HG02763 (cell line): ENCODE measurements around the gene DIP2C.
"Not testable (repeated sequence)": the region's sequence is repeated elsewhere in the genome, so short reads cannot be mapped to it uniquely, and the experiment has no call there.

Source experiments
- ATAC-seq: cut with Tn5 transposase; IDR thresholded peaks from one replicate; pipeline ENCODE4 v1.9.1; 2021; ENCODE audit warnings: mild to moderate bottlenecking, moderate library complexity; ENCODE audit not compliant: unreplicated experiment

The DIP2C gene

DNA sequence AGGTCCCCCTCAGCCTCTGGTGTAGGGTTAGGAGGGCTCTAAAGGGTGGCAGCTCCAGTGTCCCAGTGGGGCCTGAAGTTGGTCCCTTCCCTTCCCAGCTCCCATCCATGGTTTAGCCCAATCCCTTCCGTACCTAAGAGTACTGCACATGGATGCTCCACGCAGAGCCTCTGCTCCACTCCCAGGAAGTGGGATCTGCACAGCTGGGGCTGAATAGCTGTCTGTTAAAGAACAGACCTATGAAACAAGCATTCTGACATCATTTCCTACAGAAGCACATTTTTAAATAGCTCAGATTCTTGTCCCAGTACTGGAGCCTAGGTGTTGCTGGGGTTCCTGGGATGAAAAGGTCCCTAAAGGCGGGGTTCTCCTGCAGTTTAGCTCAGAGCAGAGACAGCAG is 418.3 kb downstream of the DIP2C start:
- no peak for ATAC-seq

DNA sequence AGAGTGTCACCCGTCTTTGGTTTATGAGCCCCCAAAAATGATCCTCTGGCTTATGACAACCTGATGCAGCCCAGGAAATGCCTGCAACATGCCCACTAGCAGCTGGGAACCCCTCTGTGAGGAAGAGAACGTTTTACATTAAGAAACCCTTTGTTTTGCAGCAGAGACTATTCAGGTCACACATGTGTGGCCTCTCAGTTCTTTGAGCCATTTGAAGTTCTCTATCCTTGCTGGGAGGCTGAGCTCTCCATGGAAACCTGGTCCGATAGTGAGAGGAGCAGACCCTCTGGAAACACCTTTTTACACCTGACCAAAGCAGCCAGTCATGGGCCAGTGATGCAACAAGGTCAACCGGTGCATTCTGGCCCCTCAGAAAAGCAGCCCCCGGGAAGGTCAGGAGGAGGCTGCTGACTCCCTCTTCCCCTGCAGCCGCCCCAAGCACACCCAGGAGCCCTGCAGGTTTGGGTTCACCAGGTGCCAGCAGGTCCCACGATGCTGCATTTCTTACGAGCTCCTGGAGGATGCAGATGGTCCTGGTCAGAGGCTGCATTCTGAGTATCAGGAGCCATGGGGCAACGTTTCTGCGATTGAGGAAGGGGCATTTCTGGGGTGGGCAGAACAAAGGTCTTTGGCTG is 419.9 kb downstream of the DIP2C start:
- no peak for ATAC-seq

DNA sequence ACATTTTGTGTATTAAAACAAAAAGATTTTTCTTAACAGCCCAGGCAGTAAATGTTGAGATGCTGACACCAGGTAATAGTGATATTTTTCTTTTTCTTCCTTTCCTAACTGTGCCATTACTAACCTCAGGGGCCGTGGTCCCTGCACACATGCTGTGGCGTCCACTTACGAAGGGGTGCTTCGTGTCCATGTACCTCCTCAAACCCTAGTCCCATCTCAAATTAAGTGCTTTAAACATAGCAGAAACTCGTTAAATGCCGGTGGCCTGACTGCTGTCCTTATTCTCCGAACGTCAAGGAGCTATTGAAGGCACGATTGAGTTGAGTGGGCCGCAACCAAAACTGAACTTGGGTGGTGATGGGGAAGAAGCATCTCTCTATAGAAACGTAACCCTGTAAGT is 421.8 kb downstream of the DIP2C start:
- no peak for ATAC-seq

DNA sequence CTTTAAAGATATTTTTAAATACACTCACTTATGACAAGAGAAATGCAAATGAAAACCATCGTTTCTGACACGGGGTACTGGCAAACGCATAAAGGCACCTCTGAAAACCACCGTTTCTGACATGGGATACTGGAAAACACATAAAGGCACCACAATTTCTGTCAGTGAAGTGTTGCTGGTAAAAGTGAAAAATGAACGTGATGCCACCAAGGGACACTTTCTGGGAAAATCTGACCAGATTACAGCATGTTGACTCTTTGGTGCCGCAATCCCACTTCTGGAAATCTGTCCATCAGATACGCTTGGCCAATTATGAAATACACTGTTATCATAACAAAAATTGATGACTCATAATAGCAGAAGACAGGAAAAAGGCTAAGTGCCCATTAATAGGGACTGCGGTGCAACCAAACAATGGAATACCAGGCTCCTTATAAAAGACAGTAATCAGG is 422.5 kb downstream of the DIP2C start:
- ATAC-seq, result no peak

DNA sequence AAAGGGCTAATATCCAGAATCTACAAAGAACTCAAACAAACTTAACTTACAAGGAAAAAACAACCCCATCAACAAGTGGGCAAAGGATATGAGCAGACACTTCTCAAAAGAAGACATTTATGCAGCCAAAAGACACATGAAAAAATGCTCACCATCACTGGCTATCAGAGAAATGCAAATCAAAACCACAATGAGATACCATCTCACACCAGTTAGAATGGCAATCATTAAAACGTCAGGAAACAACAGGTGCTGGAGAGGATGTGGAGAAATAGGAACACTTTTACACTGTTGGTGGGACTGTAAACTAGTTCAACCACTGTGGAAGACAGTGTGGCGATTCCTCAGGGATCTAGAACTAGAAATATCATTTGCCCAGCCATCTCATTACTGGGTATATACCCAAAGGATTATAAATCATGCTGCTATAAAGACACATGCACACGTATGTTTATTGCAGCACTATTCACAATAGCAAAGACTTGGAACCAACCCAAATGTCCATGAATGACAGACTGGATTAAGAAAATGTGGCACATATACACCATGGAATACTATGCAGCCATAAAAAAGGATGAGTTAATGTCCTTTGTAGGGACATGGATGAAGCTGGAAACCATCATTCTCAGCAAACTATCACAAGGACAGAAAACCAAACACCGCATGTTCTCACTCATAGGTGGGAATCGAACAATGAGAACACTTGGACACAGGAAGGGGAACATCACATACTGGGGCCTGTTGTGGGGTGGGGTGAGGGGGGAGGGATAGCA is 423.5 kb downstream of the DIP2C start:
- not testable (repeated sequence) for ATAC-seq

DNA sequence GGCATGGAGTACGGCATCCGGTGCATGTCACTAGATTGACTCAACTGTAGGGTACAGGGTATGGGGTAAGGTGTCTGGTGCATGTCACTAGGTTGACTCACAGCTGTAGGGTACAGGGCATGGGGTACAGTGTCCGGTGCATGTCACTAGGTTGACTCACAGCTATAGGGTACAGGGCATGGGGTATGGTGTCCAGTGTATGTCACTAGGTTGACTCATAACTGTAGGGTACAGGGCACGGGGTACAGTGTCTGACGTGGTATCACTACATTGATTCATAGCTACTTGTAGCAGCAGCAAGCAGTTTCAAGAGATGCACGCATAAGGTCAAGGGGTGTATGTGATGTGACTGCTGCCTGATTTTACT is 424.4 kb downstream of the DIP2C start:
- not testable (repeated sequence) for ATAC-seq

DNA sequence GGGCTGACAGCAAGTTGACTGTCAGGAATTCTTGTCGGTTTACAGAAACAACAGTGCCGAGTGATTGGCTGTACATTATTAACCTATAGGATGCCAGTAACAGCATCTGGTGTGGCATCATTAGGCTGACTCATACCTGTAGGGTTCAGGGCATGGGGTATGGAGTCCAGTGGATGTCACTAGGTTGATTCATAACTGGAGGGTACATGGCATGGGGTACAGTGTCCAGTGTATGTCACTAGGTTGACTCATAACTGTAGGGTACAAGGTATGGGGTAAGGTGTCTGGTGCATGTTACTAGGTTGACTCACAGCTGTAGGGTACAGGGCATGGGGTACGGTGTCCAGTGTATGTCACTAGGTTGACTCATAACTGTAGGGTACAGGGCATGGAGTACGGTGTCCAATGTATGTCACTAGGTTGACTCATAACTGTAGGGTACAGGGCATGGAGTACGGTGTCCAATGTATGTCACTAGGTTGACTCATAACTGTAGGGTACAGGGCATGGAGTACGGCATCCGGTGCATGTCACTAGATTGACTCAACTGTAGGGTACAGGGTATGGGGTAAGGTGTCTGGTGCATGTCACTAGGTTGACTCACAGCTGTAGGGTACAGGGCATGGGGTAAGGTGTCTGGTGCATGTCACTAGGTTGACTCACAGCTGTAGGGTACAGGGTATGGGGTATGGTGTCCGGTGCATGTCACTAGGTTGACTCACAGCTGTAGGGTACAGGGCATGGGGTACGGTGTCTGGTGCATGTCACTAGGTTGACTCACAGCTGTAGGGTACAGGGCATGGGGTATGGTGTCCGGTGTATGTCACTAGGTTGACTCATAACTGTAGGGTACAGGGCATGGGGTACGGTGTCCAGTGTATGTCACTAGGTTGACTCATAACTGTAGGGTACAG is 425.1 kb downstream of the DIP2C start:
- ATAC-seq, result not testable (repeated sequence)

DNA sequence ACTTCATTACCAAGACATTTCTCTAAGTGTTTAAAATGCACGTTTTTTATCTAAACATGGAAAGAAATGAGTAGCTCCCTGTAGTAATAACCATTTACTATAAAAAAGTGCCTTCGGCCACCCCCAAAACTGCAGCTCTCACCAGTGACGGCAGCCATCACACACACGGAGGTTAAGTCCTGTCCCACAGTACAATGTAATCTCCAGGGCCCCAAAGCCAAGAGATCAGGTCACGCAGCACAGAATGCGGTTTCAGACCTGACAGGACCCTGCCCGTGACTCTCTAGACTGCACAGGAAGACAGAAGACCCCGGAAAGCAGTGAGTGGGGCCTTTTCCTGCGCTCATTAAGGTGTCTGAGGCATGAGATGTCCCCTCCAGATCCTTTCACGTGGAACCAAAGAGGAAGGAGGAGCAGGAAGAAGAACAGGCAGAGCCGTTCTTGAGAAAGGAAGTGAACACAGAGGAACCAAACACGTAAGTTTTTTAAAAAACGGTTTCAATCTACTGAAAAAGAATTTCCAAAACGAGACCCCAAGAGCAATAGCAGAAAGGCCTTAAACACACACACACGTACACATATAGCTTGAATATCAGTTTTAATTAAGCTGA is 428.5 kb downstream of the DIP2C start:
- ATAC-seq, result no peak

DNA sequence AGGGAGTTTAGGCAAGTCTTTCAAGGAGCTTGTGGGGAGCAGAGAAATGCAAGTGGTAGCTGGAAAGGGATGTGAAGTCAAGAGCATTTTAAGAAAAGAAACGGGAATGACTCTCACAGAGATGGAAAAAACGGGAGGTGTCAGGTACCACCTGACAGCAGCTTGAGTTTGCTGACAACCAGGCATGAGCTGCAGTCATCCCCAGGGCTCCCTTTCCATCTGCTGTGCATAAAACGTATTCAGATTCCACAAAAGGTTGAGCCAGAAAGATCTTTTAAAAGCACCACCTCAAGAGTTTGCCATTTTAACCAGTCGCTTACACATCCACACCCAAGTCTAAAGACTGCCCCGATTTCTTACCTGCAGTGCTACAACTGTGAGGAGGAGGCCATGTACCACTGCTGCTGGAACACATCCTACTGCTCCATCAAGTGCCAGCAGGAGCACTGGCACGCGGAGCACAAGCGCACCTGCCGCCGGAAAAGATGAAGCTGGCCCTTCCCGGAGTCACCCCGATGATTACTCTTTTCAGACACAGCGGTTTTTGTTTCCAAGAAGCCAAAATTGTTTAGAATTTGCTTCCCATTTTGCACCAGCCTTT is 437.4 kb downstream of the DIP2C start:
- no peak for ATAC-seq

DNA sequence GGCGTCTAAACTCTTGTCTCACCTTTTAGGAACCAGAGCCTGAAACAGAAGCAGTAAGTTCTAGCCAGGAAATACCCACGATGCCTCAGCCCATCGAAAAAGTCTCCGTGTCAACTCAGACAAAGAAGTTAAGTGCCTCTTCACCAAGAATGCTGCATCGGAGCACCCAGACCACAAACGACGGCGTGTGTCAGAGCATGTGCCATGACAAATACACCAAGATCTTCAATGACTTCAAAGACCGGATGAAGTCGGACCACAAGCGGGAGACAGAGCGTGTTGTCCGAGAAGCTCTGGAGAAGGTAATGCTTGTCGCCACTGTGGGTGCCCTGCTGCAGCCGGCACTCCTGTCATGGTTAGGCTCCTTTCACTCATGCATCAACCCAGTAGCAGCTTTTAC is 441.2 kb downstream of the DIP2C start:
- ATAC-seq, result no peak

DNA sequence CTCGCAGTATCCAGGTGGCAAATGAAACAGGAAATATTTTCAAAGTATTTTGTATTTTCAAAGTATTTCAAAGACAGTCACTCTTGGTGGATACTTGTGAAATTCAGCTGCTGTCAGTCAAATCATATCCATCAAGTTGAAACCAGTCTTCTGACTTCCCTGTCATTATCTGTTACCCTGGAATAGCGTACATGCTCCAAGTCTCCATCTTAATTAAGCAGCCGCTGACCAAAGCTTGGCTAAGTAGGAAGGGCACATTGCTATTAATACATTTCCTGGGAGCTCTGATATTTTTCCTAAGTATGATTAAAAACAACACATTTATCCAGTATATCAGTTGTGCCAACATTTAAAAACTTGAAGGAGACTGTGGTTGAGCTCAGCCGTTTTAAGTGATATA is 442.0 kb downstream of the DIP2C start:
- no peak for ATAC-seq

DNA sequence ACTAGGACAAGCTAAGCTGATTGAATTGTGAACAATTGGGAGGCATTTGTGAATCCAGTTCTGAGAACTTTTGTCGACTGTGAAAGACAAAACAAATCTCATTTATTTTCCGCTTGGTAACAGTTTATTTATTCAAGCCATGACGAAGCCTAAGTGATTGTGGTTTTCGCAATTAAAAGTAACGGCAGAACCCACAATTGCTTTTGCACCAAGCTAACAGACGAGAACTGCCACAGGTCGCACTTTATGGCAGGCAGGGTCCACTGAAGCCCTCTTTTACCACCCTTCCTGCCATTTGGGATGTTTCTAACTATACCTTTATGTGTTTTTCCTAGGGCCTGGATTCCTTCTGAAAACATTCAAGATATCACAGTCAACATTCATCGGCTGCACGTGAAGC is 443.0 kb downstream of the DIP2C start:
- ATAC-seq, result no peak

DNA sequence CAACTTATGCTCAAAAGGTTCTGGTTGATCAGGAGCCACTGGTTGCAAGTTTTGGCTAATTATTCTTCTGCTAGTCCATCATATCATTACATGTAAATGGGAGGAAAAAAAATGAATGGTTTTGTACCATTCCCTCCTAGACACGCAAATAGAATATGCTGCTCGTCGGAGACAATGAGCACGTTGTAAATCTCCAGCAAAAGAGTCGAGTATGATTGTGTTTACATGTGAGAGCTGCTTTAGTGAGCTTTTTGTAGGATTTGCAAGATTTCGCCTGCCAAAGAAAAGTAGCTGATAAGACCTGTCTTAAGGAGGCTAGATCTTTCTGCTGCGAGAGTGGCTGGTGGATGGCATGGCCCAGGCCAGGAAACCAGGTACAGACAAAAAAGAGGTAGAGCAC is 445.2 kb downstream of the DIP2C start:
- ATAC-seq, result no peak

DNA sequence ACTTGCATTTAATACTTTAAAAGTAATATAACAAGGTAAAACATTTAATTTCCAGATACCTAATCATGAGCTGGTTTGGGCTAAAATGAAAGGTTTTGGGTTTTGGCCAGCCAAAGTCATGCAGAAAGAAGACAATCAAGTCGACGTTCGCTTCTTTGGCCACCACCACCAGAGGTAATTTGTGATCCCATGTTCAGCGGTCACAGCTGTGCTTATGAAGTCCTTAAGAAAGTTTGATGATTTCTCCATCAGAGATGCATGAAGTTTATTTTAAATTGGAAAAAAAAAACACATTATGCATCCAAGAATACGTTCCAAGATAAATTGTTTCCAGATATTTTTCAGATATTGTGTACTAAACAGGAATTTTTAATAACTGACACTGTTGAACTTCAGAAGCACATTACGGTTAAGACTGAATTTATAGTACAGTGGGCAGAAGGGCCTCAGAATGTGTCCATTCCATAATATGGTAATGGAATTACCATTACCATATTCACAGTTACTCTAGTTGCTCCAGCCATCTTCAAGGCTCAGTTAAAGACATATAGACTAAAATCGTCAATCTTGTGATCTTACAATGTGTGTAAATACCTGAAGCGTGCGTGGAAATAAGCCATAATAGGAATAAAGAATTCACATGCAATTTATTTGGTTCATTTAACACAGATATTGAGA is 447.4 kb downstream of the DIP2C start:
- ATAC-seq, result no peak

DNA sequence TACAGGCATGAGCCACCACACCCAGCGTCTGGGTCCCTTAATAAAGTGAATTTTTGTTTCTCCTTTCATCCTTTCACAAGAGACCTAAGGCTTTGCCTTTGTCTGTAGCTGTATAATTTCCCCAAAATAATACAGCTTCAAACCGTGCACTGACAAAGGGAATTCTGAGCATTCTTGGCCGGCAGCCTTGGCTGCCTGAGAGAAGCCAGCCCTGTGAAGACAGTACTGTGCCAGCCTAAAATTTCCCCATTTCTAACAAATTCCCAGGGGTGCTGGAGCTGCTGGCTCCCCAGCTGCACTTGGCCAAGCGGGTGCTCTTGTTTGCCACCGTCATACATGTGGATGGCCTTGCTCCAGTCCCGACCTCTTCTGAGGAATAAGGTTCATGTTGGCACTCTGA is 448.0 kb downstream of the DIP2C start:
- no peak for ATAC-seq

DNA sequence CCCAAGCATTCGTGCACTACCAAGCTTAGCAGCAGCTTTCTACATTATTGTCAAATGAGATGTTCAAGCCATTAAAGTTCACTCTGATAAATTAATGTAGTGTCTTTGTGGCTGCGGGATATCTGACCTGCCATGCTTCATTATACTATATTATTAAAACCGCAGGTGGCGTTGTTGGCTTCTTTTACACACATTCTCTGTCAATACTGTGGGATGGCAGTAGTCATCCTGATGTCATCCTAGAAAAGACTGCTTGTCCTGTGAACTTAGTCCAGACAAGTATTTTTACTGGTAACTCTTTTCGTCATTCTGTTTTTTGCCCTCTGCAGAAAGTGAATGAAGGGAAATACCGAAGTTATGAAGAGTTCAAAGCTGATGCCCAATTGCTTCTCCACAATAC is 450.4 kb downstream of the DIP2C start:
- no peak for ATAC-seq

DNA sequence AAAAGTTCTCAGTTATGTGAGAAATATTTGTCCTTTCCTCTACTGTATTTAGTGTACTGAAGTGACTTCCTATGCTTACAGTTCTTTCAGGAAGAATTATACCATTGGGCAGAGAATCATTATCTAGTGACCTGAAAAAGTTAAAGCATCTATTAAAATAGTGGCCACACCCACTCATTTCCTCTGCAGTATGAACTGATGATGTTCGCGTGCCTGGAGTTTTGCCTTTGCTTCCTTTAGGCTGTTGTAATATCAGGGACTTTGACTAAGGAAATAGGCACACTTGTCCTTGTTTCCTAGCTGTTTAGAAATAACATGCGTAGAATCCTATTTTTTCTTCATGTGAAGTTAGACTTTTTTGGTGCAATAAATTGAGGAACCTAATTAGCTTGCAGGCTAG is 453.6 kb downstream of the DIP2C start:
- no peak for ATAC-seq

DNA sequence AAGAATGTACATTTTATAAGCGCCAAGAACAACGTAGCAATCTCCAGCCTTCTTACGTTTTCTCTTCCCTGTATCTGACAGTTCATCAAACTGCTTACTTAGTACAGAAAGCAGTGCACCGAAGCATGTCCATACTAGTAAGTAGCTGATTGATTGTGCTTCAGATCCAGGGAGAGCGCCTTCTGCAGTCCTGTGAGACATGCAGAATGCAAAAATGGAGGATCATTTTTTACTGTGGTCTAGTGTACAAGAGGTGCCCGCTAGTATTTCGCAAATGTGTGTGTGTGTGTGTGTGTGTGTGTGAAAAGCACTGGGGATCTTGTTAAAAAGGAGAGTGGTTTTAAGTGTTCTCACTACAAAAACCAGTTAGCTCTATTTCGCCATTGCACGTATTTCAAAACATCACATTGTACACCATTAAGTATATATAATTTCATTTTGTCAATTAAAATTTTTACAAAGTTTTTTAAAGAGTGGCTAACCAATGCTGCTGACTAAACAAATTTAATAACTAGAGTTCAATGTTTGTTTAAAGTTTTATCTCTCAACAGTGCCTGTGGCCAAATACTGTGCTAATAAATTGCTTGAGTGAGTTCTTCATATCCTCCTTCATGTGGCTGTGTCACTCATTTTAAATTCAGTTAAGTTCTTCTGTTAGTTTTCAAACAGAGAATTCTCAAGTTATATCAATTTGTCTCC is 454.6 kb downstream of the DIP2C start:
- ATAC-seq, result no peak

DNA sequence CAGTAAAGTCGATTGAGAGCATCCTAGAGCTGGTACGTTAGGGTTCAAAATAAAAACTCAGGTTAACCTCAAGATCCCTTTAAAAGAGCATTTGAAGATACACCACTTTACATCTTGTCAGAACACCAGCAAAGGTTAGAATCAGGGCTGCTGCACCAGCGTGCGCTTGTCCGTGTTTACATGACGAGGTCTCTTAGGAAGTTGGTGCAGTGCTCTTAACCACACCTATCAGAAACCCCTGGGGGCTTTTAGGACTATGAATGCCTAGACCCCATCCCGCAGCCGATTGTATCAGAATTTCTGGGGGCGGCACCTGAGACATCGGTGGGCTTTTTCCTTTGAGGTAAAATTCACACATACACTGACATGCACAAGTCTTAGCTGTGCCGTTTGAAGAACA is 456.6 kb downstream of the DIP2C start:
- no peak for ATAC-seq

DNA sequence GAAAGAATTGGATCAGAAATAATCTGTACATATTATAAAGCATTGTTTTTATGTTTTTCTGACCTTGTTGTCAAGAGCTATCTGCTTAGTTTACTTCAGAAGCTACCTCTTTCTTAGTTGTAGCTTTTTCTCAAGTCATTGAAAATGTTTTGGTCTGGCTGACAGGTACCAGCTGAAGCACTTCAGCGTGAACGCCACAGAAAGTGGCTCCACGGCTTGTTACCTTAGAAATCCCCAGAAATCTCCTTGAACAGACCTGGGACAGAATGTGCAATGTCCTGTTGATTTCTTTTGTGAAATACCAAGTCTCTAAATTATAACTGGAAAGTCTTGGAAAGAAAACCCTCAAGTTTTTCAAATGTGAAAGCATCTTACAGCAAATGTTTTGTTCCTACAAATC is 457.4 kb downstream of the DIP2C start:
- no peak for ATAC-seq
